Fibroblast of the aortic adventitia (primary cell): Measurements from ENCODE around the gene MTA1. TPM values are rescaled to one million over a fixed set of nuclear protein-coding genes. Genes with fewer than 3 reads are reported as not detected.

Source experiments
- DNase-seq: peaks from one replicate; pipeline ENCODE4 v3.0.0-alpha.2; 2010; ENCODE audit warnings: low read depth
- H3K4me3 ChIP-seq: 2 replicates; pipeline ENCODE4 v1.5.1; 2011; ENCODE audit warnings: low read depth, mild to moderate bottlenecking, control low read depth, low read length, moderate library complexity
- CTCF ChIP-seq: IDR thresholded peaks from 2 replicates; pipeline ENCODE4 v1.5.1; 2011; ENCODE audit warnings: mild to moderate bottlenecking, low read length, control low read depth, inconsistent platforms; ENCODE audit not compliant: insufficient read depth
- total RNA-seq: library from RNA; depleted of rRNA; stranded (reverse); fragments of >200 nt; gene quantifications from 2 replicates; pipeline ENCODE4 v1.2.3, GENCODE V29; 2012; ENCODE audit warnings: low replicate concordance

The MTA1 gene
- total RNA-seq, 1 donor = 44.4 TPM

GRCh38 chr14:105466531-105467248, 47.1 kb downstream of the MTA1 start:
- no peak for DNase-seq
- TF ChIP-seq CTCF = no peak
- H3K4me3 ChIP-seq = no peak overlapping the region

GRCh38 chr14:105467249-105467941, 47.8 kb downstream of the MTA1 start:
- no peak for DNase-seq
- no peak overlapping the region for H3K4me3 ChIP-seq
- no peak for TF ChIP-seq CTCF

GRCh38 chr14:105467942-105468471, 48.4 kb downstream of the MTA1 start:
- no peak overlapping the region for H3K4me3 ChIP-seq
- DNase-seq = no peak
- TF ChIP-seq CTCF = no peak

- no peak overlapping the region for H3K4me3 ChIP-seq
- TF ChIP-seq CTCF = no peak
- no peak for DNase-seq
Measured at GRCh38 chr14:105468621-105469241, 49.1 kb downstream of the MTA1 start.

- no peak for TF ChIP-seq CTCF
- H3K4me3 ChIP-seq = no peak overlapping the region
- DNase-seq = no peak
Measured at GRCh38 chr14:105469456-105470349, 50.1 kb downstream of the MTA1 start.
